DMS114 treated with DMSO at 0.1 percent for 48 hours (cell line): ENCODE data around the gene CAPZB.
A peak's percentile ranks its signal among the peaks of the same experiment; 100 is the strongest.
"Not testable (repeated sequence)": the region's sequence is repeated elsewhere in the genome, so short reads cannot be mapped to it uniquely, and the experiment has no call there.

Experiments used
- DNase-seq: peaks from one replicate; lab custom pipeline; 2025; ENCODE audit not compliant: unreplicated experiment; lab: John Stamatoyannopoulos, UW

The CAPZB gene

DNA sequence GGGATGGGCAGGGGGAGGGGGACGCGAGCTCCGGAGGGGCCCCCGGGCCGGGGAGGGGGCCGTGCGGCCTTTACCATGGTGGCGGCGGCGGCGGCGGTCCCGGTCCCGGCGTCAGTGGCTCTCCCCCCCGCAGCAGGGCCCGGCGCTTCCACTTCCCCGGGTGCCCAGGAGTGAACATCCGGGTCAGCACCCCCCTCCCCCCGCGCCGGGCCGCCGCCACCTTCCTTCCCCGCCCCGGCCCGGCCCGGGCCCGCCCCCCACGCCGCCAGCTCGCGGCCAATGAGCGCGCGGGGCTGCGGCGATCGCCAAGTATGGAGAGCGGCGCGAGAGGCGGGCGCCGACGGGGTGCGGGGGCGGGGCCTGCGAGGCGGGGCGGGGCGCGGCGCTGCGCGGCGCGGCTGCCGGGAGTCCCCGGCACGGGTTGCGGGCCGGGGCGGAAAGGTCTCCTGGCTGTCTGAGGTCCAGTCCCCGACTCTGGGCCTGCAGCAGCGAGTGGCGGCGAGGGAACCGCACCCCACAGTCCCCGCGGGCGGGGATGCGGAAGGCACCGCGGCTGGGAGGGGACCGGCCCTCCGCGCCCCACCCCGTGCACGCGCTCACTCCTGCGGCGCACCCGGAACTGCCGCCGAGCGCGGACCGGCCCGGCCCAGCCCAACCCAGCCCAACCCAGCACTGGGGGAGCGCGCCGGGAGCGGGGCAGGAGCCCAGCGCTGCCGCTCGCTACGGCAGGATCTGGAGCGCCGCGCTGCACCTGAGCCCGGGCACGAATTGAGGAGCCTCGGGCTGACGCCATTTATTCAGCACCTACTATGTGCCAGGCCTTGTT is at the start of gene CAPZB:
Gene CAPZB, minus strand, starts transcription at position 178 of the 826 bp plus-strand sequence. Its CDS starts 101 bp downstream, at position 77.
- peak; percentile 73 for DNase-seq

DNA sequence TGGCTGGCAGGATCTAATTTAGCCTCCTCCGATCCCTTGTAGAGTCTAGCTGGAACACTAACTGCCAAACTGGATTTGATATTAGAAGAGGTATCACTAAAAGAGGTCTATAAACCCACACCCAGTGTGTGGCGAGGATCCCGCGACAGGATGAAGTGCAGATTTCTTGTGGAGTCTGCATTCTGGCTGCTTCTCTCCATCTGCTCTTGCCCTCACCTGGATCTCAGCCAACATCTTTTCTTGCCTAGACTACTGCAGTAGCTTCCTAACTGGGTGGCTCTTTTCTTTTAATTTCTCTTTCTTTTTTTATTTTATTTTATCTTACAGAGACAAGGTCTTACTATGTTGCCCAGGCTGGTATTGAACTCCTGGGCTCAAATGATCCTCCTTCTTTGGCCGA is 48.9 kb upstream of the CAPZB start:
- DNase-seq: no peak

DNA sequence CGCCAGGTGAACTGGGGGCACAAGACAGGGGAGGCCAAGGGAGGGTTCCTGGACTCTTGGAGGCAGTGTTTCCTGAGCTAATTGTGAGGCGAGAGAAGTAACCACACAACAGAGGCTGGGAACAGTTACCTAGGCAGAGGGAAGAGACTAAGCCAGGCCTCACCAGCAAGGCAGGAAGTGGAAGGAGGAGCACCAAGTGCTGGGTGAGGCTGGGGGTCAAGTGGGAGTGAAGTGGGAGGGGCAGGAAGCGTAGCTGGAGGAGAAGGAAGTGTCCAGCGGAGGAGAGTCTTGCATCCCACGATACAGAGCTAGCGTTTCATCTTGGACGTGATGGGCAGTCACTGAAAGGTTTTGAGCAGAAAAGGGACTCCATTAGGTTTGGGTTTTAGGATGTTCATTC is 48.3 kb upstream of the CAPZB start:
- no peak for DNase-seq

DNA sequence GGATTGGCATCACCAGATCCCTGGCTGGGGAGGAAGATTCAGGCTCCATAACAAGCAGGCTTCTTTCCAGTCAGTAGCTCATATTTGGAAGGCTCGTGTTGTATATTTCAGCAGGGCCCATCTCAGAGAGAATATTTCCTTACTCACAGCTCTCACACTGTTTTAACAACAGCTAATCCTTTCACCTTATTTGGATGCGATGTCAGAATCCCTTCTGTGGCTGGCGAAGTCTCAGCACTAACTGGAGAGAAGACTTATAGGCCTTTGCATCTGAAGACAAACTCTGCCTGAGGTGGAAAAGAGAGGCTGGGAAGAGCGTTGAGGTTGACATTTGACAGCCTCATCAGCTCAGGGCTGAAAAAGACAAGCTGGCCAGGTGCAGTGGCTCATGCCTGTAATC is 47.2 kb upstream of the CAPZB start:
- no peak for DNase-seq

DNA sequence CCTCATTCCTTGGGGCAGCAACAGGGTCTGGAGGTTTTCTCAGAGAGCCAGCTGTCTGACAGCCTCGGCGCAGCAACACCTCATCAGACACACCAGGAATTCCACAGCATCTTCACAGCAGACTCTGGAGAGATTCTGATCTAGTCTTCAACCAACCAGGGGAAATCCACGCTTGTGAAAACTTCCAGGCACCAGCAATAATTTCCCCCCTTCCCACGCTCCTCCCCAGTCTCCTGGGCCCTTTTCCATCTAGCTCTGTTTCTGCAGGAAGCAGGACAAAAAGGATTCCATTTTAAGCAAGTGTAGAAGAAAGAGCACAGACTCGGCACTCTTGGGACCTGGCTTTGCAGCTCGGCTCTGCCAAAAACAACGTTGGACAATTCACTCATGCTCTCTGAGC is 44.3 kb upstream of the CAPZB start:
- no peak for DNase-seq

DNA sequence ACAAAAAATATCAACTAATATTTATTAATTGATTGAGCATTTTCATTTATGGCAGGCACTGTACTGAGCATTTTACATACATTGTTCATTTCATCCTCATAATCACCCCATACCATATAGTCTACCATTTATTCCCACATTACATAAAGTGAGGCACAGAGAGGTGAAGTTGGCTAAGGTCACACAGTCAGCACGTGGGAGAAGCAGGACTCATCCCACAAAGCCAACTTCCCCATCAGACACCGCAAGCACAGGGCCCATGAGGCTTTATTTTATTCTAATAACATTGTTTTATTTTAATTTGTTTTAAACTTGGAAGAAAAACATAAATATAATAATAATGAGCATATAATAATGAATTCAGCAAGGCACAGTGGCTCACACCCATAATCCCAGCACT is 43.1 kb upstream of the CAPZB start:
- no peak for DNase-seq

DNA sequence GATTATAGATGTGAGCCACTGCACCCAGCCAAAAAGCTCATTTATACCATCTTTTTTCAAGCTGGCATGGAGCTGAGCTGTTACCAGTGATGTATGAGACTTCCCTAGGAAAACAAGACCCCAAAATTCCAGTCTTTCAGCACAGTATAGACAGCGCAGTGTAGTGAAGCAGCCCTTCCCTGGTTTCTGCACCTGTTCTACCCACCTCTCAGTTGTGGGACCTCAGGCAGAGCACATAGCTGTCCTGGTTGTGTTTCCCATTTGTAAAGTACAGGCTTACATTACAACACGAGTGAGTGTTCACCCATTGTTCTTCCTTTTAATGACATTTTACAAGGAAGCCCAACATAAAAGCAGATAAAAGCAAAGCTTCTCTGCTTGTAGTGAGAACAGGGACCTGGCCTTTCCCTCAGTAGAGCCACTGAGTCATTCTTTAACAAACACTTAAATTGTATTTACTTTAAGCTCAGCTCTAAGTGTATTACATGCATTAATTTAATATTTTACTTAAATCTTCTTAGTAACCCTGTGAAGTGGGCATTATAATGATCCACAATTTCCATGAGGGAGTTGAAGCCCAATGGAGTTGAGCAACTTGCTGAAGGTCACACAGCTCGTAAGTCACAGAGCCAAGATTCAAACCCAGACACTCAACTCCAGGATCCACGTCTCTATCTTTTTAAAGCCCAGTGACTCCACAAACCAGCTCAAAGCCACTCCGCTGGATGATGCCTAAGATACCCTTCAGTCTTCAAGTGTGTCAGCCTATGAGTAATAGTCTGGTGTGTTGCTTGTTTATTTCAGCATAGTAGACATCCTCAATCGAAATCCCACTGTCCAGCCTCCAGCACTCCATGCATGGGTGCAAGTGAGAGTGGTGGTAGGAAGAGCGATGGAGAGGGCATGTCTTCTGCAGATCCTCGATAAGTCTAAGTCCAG is 40.5 kb upstream of the CAPZB start:
- no peak for DNase-seq

DNA sequence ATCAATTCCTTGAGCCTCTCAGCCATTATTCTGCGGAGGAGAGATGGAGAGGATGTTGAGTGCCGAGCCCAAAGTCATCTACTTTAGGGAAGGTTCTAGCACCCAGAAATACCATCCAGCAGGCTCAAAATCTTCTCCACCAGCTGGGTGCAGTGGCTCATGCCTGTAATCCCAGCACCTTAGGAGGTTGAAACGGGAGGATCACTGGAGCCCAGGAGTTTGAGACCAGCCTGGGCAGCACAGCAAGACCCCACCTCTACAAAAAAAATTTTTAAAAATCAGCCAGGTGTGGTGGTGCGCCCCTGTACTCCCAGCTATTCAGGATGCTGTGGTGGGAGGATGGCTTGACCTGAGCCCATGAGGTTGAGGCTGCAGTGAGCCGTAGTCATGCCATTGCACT is 39.5 kb upstream of the CAPZB start:
- no peak for DNase-seq

DNA sequence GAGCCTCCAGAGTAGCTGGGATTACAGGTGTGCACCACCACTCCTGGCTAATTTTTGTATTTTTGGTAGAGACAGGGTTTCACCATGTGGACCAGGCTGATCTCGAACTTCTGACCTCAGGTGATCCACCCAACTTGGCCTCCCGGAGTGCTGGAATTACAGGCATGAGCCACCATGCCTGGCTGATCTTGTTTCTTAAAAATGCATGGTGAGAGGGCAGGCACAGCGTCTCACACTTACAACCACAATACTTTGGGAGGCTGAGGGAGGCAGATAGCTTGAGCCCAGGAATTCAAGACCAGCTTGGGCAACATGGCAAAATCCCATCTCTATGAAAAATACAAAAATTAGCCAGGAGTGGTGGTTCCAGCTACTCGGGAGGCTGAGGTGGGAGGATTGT is 37.2 kb upstream of the CAPZB start:
- not testable (repeated sequence) for DNase-seq

DNA sequence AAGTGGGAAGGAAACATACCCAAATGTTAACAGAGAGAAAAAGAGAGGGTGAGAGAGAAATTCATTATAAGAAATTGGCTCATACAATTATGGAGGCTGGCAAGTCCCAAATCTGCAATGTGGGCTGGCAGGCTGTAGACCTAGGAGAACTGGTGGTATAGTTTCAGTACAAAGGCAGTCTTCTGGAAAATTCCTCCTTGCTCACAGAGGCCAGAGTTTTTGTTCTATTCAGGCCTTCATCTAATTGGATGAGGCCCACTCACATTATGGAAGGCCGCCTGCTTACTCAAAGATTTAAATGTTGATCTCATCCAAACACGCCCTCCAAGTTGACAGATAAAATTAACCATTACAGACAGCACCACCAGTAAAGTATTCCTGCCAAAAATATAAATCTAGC is 36.1 kb upstream of the CAPZB start:
- DNase-seq: no peak

DNA sequence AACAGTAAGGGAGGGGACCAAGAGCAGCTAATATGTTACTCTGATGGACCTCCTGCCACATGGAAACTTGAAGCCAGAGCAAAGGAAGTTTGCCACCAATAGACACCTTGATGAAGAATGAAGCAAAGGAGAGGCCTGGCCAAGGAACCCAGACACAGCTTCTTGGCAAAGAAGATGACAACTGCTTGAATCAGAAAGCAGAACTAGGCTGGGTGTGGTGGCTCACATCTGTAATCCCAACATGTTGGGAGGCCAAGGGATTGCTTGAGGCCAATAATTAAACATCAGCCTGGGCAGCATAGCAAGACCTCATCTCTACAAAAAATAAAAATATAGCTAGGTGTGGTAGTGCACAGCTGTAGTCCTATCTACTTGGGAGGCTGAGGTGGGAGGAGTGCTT is 31.7 kb upstream of the CAPZB start:
- no peak for DNase-seq

DNA sequence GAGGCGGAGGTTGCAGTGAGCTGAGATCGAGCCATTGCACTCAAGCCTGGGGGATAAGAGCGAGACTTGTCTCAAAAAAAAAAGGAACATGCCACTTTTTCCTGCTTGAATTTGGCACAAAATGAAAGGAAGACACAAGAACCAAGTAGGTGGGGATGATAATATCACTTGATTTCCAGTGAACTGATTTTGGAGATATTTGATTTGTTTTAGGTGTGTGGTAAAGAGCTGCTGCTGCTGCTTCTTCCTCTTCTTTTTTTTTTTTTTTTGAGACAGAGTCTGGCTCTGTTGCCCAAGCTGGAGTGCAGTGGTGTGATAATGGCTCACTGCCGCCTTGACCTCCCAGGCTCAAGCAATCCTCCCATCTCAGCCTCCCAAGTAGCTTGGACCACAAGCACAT is 29.9 kb upstream of the CAPZB start:
- no peak for DNase-seq

DNA sequence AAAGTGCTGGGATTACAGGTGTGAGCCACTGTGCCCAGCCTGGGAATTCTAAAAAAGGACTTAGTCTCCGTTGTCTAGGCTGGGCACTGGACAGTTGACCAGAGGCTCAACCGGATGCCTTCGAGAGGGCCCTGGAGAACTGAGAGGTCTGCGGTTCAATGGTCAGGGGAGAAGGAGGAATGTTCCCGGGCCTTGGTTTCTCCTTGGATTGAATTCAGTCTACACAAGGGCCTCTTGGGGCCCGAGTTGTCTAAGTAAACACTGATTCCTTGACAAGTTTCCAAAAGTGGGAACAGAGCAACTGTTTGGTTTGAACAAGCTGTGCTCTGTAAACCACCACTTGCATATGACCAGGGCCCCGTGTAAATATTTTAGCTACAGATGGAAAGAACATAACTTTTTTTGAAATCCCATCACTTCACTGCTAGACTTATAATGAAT is 29.1 kb upstream of the CAPZB start:
- no peak for DNase-seq

DNA sequence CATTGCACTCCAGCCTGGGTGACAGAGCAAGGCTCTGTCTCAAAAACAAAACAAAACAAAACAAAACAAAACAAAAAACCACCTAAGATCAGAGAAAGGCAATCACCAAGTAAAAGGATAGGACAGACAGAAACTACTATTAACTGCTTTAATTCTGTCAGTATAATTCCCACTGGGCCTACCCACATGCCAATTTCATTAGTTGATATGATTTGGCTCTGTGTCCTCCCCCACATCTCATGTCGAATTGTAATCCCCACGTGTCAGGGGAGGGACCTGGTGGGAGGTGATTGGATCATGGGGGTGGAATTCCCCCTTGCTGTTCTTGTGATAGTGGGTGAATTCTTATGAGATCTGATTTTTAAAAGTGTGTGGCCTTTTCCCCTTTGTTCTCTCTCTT is 27.2 kb upstream of the CAPZB start:
- DNase-seq: no peak

DNA sequence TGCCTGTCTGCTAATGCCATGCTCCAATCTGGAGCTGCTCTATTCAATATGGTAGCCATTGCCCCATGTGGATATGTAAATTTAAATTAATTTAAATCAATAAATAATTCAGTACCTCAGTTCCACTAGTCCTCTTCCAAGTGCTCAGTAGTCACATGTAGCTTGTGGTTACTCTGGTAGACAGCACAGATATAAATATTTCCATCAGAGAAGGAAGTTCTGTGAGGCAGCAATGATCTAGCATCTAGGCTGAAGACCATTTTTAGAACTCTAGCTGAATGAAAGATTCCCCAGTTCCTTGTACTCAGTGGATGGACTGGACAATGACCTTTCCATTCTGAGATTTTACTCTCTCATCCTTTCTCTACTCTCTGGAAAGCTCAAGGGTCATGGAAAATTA is 25.8 kb upstream of the CAPZB start:
- no peak for DNase-seq

DNA sequence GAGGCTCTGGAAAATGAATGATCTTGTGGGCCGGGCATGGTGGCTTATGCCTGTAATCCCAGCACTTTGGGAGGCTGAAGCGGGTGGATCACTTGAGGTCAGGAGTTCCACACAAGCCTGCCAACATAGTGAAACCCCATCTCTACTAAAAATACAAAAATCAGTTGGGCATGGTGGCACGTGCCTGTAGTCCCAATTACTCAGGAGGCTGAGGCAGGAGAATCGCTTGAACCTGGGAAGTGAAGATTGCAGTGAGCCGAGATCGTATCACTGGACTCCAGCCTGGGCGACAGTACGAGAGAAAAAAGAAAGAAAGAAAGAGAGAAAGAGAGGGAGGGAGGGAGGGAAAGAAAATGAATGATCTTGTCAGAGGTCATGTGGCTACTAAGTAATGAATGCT is 24.3 kb upstream of the CAPZB start:
- DNase-seq: not testable (repeated sequence)

DNA sequence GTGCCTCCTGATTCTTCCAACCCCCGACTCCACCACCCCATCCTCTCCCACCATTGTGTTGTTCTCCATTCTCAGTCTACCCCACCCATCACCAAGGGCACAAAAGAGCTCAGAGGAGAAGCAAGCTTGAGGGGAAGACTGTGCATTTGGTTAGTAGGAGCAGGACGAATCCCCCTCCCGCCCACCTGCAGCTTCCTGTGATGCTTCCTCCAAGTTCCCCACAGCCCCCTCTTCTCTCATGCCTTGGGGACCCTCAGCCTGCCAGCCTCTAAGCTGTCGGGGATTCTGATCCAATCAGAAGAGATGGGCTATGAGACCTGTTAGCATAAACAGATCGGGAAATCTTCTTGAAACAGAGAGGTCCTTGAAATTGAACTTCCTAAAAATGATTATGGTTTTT is 22.2 kb upstream of the CAPZB start:
- no peak for DNase-seq

DNA sequence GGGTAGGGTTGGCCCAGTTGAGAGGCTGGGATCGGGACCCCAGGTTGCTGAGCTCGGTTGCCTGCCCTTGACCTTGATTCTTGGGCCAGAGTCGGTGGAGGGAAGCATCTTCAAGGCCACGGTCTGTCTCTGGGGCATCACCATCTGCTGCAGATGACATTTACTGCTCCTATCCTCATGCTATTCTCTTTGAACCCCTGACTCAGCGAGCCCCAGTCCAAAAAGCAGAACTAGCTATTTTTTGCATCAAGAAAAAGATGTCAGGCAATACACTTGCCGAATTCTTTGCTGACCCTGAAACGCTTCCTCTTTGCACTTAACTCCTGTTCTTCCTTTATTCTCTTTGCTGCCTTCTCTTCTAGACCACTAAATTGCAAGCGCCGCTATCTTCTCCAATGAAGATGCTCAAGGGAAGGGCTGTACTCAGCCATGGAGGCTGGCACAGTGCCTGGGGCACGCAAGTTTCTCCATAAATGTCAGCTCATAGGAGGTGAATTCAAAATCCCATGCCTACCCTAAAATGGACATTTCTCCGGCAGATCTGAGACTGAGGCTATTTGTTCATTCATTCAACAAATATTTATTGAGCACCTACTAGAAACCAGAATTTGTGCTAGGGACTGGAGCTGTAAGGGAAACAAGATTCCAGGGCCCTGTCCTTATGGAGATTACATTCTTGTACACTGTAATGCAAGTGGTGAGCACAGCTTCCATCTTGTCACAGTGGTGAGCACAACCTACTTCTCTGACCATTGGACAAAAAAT is 20.5 kb upstream of the CAPZB start:
- DNase-seq: no peak

DNA sequence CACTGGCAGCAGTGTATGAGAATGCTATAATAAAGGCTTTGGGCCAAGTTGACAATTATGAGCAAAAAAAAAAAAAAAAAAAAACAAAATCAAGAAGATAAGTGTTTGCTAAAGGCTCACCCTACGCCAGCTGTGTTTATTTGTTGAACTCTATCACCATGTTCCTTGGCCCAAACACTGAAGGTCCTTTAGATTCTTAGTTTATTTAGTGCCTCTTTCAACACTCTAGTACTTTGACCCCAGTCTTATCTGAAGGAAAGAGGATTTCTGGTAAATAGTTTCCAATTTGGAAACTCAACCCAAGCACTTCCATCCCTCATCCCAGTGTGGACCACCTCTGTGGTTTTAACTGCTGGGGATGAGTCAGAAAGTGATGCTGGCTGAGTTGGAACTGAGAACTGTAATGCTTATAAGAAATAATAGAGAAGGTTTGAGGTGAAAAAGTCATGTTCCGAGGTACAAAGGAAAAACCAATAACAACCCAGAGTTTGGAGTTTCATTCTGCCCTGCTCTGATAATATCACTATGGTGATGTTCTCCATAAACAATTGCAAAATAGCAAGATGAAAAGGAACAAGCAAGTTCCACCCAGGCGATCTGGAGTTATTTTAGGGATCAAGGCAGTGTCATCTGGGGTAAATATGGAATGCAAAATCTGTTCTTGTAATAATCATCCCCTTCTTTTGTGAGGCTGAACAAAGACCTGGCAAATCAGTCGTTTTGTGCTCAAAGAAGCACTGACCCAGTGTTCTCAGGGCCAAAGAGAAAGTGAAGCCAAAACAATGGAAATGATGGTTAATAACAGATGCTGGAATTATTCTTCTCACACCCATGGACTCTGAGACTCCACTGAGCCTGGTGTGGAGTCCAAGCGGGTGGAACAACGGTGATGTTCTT is 19.7 kb upstream of the CAPZB start:
- no peak for DNase-seq

DNA sequence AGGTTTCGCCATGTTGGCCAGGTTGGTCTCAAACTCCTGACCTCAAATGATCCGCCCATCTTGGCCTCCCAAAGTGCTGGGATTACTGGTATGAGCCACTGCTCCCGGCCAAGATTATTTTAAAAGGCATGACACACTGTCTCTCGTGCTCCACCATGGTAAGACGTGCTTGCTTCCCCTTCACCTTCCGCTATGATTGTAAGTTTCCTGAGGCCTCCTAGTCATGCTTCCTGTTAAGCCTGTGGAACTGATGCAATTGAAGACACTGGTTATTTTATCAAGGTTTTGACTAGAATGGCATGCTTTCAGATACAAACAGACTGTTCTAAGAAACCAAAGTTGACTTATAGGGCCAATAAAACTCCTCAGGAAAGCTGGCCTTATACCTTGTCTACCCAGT is 16.9 kb upstream of the CAPZB start:
- not testable (repeated sequence) for DNase-seq
